GM18909 (cell line): ENCODE data around the gene CYP3A5.
"Not testable (repeated sequence)": the region's sequence is repeated elsewhere in the genome, so short reads cannot be mapped to it uniquely, and the experiment has no call there.

Source experiments
- ATAC-seq: cut with Tn5 transposase; IDR thresholded peaks from one replicate; pipeline ENCODE4 v1.9.1; 2021; ENCODE audit warnings: mild to moderate bottlenecking; ENCODE audit not compliant: unreplicated experiment, poor library complexity

CYP3A5 gene

DNA sequence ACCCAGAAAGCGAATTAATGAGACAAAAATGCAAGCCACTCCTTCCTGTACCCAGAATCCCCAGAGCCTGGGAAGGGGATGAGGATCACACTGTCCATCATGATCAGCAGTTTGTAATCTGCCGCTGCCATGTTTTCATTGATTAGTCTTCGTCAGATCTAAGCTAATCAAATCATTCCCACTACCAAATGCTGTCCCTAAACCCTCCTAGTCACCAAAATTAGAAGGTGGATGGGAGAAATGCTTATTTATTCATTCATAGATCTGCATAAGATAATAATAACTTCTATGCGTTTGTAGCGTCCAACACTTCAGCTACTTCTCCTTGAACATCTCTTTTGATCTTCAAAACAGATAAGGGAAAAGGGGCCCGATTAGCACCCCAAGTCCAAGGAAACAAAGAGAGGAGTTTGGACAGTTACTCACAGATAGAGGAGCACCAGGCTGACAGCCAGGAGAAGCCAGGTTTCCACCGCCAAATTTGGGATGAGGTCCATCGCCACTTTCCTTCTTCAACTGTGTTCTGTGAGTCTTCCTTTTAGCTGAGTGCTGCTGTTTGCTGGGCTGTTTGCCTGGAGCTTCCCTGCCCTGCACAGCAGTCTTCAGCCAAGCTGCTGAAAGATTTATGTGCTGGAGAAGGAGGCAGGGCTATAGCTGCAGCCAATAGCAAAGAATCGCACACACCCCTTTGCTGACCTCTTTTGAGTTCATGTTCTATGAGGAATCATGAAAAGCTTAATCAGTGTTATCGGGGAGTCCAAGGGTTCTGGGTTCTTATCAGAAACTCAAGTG is at the start of gene CYP3A5:
TSS of gene CYP3A5 (minus strand) at position 597 of the 792 bp plus-strand sequence. CDS start at position 497, 100 bp downstream.
- ATAC-seq: no peak

DNA sequence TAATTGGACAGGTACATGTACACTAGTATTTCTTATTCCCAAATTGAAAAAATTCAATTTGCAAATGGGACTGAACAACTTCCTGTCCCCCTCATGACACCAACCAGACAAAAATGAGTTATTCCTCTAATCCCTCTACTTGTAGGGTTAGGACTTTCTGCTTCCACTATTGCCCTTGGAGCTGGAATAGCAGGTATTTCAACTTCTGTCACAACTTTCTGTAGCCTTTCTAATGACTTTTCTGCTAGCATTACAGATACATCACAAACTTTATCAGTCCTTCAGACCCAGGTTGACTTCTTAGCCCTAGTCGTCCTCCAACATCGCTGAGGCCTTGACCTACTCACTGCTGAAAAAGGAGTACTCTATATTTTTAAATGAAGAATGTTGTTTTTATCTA is 48.8 kb upstream of the CYP3A5 start:
- ATAC-seq: no peak

DNA sequence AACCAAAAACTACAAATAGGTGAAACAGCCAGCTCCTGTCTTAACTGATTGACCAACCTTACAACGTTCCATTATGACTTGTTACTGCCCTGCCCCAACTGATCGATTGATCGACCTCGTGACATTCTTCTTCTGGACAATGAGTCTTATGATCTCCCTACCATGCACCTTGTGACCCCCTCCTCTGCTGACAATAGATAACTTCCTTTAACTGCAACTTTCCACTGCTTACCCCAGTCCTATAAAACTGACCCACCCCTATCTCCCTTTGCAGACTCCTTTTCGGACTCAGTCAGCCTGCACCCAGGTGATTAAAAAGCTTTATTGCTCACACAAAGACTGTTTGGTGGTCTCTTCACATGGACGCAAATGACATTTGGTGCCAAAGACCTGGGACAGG is 43.4 kb upstream of the CYP3A5 start:
- not testable (repeated sequence) for ATAC-seq

DNA sequence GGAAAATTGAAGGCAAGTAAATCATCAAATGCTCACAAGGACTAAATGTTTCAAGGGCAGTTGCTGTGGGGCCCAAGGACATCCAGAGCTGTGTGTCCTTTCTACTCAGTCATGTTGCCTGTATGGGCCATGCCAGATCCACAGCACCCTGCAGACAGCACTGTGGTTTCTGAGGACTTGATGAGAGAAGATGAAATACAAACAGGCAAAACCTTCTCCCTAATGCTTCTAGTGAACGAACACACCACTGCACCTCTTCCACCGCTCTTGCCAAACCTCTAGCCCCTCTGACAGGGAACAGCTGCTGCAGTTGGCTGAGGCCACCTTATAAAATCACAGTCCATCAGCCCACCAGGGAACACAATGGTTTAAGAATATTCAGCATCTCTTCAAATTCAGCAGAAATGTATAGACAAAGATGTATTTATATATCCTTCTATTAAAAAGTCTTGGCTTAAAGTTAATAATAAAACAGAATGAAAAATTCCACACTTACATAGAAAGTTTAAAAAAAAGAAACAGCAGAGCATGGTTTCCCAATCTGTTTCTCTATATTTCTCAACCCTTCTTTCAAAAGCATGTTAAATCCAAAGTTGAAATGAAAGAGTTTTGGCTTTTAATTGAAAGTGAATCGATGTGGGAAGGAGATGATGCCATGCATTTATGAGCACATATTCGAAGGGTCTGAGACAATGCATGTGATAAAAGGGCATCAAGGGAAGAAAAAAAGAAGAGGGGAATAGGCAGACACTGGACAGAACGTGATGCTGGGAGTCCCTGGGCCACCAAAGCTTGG is 41.2 kb upstream of the CYP3A5 start:
- no peak for ATAC-seq

DNA sequence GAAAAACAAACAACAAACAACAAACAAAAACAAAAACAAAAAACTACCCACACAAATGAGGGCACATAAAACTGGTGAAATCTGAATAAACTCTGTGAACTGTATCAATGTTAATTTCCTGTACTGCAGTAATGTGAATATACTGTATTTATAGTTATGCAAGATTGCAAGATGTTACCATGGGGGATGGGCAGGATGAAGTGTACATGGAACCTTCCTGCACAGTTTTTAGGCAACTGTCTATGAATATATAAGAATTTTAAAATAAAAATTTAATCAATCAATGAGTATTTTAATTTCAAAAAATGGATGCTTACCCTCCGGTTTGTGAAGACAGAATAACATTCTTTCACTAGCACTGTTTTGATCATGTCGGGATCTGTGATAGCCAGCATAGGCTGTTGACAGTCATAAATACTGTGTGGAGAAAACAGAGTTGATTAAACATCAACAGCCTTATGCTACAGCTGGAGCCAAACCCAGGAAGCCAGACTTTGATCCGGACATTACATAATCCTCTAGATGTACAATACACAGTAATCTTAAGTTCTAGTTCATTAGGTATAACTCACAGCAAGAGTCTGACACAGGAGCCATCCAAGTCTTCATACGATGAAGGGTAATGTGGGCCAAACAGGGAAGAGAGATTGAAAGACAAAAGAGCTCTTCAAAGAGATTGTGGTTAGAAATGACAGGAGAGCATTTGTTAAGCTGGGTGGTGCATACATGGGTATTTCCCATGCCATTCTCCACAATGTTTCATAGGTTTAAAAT is 40.4 kb upstream of the CYP3A5 start:
- no peak for ATAC-seq

DNA sequence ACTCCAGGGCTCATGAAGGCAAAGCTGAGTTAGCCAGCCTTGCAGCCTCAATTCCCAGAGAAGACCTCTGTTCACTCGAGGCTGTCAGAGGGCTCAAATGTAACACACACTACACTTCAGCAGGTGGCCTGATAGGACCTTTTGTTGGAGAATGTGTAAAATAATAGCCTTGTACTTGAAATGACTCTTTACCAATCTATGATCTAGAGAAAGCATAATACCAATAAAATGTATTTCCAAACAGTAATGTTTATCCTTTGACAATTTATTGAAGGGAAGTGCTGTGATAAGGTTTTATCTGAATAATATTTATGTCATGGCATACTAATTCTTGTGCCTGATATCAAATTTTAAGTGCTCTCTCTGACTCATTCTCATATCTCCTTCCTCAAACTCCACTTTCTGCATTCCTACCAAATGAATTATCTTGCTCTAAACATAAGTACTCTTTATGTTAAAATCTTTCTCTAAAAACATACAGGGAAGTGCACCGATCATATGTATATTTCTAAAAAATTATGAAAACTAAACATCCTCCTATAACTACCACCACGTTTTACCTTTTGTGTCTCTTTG is 34.3 kb upstream of the CYP3A5 start:
- ATAC-seq: no peak

DNA sequence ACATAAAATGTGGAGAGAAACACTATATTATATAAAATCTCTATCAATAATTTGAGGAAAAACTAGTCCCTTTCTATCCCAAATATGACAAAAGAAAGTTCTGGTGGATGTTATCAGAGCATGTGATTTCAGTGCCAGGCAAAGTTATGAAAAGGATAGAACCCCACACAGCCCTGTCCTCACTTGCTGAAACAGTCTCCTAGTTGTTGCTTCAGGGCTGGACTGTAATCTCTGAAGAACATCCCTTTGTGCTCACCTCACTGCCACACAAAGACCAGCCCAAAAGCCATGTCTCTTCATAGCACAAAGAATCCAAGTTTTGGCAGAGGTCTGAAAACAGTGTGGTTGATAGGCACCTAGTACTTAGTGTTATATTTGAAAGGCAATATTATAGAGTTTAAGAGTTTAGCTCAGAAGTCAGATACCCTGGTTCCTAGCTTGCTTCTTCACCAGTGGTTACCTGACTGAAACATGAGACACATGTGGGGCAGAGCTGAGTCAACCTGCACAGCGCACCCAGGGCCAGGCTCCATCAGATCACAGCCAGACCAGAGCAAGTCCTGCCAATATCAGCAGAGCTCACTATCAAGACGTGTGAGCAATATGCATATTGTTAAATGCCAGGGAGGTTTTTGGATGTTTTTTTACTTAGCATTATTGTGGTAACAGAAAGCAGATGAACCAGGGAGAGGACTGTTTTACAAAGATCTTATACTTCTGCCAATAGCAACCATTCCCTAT is 30.2 kb upstream of the CYP3A5 start:
- ATAC-seq: no peak

DNA sequence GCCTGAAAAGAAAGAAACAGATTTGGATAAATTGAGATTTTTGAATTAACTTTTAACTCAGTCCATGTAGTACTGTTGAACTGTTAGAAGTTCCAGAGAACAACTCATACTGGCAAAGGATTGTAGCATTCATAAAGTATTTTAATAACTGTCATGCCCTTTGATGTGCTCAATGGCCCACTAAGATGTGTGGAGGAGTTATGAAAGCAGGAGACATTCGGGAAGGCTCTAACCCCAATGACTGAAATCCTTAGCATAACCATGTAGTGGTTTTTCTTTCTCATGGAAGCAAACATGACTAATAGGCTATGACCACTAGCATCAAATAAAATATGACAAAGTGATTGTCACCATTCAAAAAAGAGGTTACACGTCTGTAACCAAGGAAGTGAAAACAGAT is 29.5 kb upstream of the CYP3A5 start:
- no peak for ATAC-seq

DNA sequence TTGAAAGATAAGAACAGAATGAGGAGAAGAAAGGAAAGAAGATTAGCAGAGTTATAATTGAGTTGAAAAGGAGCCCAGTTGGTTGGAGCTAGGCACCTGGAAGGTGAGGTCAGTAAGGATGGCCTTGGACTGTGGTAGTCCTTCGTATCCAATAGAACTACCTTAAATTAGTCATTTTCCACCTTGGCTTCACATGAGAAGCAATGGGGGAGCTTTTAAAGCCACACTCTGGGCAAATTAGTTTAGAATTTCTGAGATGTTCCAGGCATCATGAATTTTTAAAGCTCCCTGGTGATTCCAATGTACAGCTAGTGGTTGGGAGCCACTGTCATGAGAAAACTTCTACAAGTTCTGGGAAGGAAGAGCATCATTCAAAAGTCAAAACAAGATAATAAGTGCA is 27.3 kb upstream of the CYP3A5 start:
- ATAC-seq: no peak

DNA sequence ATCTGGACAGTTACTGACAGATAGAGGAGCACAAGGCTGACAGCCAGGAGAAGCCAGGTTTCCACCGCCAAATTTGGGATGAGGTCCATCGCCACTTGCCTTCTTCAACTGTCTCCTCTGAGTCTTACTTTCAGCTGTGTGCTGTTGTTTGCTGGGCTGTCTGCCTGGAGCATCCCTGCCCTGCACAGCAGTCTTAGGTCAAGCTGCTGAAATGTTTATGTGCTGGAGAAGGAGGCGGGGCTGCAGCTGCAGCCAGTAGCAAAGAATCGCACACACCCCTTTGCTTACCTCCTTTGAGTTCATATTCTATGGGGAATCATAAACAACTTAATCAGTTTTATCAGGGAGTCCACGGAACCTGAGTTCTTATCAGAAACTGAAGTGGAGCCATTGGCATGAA is 20.1 kb upstream of the CYP3A5 start:
- ATAC-seq: no peak

DNA sequence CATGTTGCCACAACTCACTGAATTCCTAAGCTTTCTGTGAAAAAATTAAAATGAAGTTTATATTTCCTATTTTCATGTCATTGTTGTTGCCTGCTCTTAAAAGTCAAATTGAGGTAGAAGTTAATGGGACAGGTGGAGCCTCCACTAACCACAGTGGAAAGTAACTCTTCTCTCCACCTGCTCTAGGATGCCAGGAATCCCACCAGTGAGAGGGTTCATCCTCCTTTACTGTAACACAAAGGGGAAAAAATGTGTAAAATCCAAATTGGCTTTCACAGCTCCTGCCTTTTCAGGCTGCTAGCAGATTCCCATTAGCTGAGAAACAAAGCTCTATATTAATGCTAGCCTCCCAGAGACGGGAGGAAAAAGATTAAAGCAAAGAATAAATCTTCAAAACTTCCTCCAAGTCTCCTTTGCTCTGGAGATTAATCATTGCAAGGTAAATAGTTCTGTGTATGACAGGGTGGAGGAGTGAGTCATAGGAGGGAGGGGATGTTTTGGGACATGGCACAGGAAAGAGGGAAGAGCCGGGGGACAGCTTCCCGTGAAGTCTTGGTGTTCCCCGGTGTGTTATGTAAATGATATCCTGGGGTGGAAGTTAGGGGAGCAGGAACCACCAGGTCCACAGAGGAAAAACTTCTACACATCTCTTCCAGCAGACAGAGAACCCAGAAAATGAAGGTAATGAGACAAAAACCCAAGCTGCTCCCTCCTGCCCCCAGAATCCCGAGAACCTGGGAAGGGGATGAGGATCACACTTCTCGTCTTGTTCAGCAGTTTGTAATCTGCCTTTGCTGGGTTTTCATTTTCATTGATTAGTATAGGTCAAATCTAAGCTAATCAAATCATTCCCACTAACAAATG is 19.3 kb upstream of the CYP3A5 start:
- not testable (repeated sequence) for ATAC-seq

DNA sequence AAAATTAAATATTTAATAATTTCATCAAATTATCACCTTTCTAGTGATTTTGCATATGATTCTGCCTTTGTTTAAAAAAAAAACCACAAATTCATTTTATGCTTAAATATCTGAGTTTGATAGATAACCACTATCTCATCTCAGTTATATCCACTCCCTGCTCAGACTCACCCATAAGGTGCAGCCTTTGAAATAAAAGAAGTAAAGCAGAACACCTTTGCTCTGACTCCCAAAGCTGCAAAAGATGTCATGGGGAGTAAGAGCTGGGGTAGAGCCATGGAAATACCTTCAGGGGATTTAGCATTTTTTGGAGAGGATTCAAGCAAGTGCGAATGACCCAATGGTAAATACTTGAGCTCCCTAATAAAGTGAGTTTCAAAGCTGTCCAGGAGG is 15.1 kb upstream of the CYP3A5 start:
- ATAC-seq: no peak

DNA sequence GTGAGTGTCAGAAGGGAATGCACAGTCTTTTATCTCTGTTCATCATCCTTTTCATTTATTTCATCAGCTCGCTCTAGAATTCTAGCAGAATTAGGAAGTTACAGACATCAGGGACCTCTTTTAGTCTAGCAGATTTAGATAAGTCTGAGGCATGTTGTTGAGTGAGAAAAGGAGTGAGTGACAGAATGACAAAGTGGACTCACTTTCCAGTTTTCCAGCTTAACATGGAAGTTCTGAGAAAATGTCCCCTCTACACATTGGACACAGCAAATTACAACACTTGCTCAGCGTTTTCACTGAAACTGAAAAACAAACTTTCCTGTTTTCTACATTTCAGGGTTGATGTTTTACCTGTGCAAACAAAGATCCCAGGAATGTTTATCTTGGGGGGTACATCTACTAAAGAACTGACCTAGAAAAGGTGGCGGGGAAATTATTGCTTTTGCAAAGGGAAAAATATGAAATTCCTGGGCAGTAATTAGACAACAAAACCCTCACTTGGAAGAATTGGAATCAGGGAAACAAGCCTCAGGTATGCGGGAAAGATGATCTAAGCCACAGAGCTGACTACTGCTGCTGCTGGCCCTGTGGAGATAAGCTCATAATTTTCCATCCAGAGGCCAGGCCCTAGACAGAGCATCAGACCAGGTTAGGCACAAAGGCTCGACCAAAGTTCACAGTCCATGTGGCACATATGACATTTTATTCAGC is 14.6 kb upstream of the CYP3A5 start:
- no peak for ATAC-seq

DNA sequence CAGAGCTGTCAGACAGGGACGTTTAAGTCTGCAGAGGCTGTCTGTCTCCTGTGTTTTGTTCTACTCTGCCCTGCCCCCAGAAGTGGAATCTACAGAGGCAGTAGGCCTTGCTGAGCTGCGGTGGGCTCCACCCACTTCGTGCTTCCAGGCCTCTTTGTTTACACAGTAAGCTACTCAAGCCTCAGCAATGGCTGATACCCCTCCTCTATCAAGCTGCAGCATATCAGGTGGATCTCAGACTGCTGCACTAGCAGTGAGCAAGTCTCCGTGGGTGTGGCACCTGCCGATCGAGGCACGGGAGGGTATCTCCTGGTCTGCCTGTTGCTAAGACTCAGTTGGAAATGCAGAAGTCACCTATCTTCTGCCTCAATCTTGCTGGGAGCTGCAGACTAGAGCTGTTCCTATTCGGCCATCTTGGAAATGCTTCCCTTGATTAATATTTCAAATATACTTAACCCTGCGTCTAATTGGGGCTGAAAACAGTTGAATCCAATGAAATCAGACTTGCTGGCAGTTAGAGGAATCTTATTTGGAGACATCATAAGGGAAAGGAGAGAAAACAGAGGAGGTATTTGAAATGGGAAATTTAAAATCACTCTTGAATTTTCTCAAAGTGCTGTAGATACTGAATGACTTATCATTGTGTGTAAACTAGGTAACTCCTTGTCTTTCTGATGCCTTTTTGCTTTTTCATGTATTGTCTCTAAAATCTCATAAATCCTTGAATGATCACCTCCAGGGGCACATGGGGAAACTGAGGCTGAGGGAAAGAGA is 13.8 kb upstream of the CYP3A5 start:
- no peak for ATAC-seq

DNA sequence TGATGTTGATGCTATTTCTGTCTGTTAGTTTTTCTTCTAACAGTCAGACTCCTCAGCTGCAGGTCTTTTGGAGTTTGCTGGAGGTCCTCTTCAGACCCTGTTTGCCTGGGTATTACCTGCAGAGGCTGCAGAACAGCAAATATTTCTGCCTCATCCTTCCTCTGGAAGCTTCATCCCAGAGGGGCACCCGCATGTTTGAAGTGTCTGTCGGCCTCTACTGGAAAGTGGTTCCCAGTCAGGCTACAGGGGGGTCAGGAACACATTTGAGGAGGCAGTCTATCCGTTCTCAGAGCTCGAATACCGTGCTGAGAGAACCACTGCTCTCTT is 13.3 kb upstream of the CYP3A5 start:
- ATAC-seq: no peak

DNA sequence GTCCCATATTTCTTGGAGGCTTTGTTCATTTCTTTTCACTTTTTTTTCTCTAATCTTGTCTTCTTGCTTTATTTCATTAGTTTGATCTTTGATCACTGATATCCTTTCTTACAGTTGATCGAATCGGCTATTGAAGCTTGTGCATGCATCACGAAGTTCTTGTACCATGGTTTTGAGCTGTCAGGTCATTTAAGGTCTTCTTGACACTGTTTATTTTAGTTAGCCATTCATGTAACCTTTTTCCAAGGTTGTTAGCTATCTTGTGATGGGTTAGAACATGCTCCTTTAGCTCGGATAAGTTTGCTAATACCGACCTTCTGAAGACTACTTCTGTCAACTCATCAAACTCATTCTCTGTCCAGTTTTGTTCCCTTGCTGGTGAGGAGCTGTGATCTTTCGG is 12.8 kb upstream of the CYP3A5 start:
- not testable (repeated sequence) for ATAC-seq

DNA sequence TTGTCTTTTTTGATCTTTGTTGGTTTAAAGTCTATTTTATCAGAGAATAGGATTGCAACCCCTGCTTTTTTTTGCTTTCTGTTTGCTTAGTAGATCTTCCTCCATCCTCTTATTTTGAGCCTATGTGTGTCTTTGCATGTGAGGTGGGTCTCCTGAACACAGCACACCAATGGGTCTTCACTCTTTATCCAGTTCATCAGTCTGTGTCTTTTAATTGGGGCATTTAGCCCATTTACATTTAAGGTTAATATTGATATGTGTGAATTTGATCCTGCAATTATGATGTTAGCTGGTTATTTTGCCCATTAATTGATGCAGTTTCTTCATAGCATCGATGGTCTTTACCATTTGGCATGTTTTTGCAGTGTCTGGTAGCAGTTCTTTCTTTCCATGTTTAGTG is 11.9 kb upstream of the CYP3A5 start:
- not testable (repeated sequence) for ATAC-seq

DNA sequence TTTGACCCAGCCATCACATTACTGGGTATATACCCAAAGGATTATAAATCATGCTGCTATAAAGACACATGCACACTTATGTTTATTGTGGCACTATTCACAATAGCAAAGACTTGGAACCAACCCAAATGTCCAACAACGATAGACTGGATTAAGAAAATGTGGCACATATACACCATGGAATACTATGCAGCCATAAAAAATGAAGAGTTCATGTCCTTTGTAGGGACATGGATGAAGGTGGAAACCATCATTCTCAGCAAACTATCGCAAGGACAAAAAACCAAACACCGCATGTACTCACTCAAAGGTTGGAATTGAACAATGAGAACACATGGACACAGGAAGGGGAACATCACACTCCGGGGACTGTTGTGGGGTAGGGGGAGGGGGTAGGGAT is 11.1 kb upstream of the CYP3A5 start:
- ATAC-seq: not testable (repeated sequence)
